PC-3 (cell line): Measurements from ENCODE around the gene ZBED4. TPM values are rescaled to one million over a fixed set of nuclear protein-coding genes. Genes with fewer than 3 reads are reported as not detected.

Experiments used
- ATAC-seq: fragments of 200-7000 bp; cut with Tn5 transposase; 2 replicates; pipeline ENCODE4 v1.9.1; 2020; ENCODE audit warnings: mild to moderate bottlenecking, moderate library complexity
- BruUV-seq: library from RNA; stranded (reverse); fragments of 400-500 nt; replicated peaks from 2 replicates; lab custom pipeline; 2021; lab: Mats Ljungman, UMichigan
- CTCF ChIA-PET: fragments of 300-600 bp; sonication (Branson Sonifier 250); formaldehyde crosslinking; loops from one replicate; lab custom pipeline; 2022; ENCODE audit warnings: antibody characterized with exemption; lab: Charles Lee
- POLR2A ChIA-PET: fragments of 300-600 bp; sonication (Branson Sonifier 250); formaldehyde crosslinking; loops from one replicate; lab custom pipeline; 2022; ENCODE audit warnings: antibody characterized with exemption; ENCODE audit not compliant: unreplicated experiment; lab: Charles Lee
- DNase-seq: peaks from one replicate; pipeline ENCODE4 v3.0.0-alpha.2; 2015
- H2AFZ ChIP-seq: fragments of 300-600 bp; sonication (generic); 2 replicates; pipeline ENCODE4 v1.6.0; 2016; ENCODE audit warnings: antibody characterized with exemption, low read length
- H3F3A ChIP-seq: fragments of 300-600 bp; sonication (generic); one replicate; pipeline ENCODE4 v1.6.0; 2017; ENCODE audit warnings: antibody characterized with exemption, low read length, control low read depth, mild to moderate bottlenecking; ENCODE audit not compliant: unreplicated experiment
- H3K27ac ChIP-seq: fragments of 300-600 bp; sonication (generic); 2 replicates; pipeline ENCODE4 v1.5.1; 2016; ENCODE audit warnings: mild to moderate bottlenecking, low read length
- H3K27me3 ChIP-seq: fragments of 300-600 bp; sonication (generic); 2 replicates; pipeline ENCODE4 v1.6.1; 2016; ENCODE audit warnings: low read length, mixed read lengths
- H3K36me3 ChIP-seq: fragments of 300-600 bp; sonication (generic); 2 replicates; pipeline ENCODE4 v1.6.1; 2016; ENCODE audit warnings: low read depth, mixed run types, low read length, mixed read lengths
- H3K4me1 ChIP-seq: fragments of 300-600 bp; sonication (generic); 2 replicates; pipeline ENCODE4 v1.5.1; 2016; ENCODE audit warnings: low read length; ENCODE audit not compliant: insufficient read depth
- H3K4me2 ChIP-seq: fragments of 300-600 bp; sonication (generic); 2 replicates; pipeline ENCODE4 v1.6.0; 2016; ENCODE audit warnings: low read length
- H3K4me3 ChIP-seq: fragments of 300-600 bp; sonication (generic); 2 replicates; pipeline ENCODE4 v1.5.1; 2016; ENCODE audit warnings: mild to moderate bottlenecking, low read length, mixed read lengths
- H3K79me2 ChIP-seq: fragments of 300-600 bp; sonication (generic); 2 replicates; pipeline ENCODE4 v1.6.1; 2017; ENCODE audit warnings: low read length, mixed read lengths
- H3K9ac ChIP-seq: fragments of 300-600 bp; sonication (generic); 2 replicates; pipeline ENCODE4 v1.6.0; 2016; ENCODE audit warnings: mild to moderate bottlenecking, low read length
- H3K9me2 ChIP-seq: fragments of 300-600 bp; sonication (generic); replicated peaks from 2 replicates; pipeline ENCODE4 v1.6.1; 2016; ENCODE audit warnings: mixed run types, low read length, mixed read lengths
- H3K9me3 ChIP-seq: fragments of 300-600 bp; sonication (generic); 2 replicates; pipeline ENCODE4 v1.6.1; 2016; ENCODE audit warnings: low read length, mixed read lengths
- H4K20me1 ChIP-seq: fragments of 300-600 bp; sonication (generic); 2 replicates; pipeline ENCODE4 v1.6.1; 2016; ENCODE audit warnings: low read length, mixed read lengths
- CTCF ChIP-seq: fragments of 300-600 bp; sonication (generic); conservative IDR thresholded peaks from 2 replicates; pipeline ENCODE4 v1.5.1; 2017; ENCODE audit warnings: antibody characterized with exemption, low read depth, mild to moderate bottlenecking, low read length
- EZH2 ChIP-seq: fragments of 300-600 bp; sonication (generic); IDR thresholded peaks from one replicate; pipeline ENCODE4 v1.6.1; 2017; ENCODE audit warnings: antibody characterized with exemption, mild to moderate bottlenecking, low read length; ENCODE audit not compliant: unreplicated experiment
- EZH2phosphoT487 ChIP-seq: fragments of 300-600 bp; sonication (generic); IDR thresholded peaks from 2 replicates; pipeline ENCODE4 v1.6.1; 2018; ENCODE audit warnings: mild to moderate bottlenecking, antibody characterized with exemption, low read length, borderline replicate concordance
- intact Hi-C: fragments of 100-400 bp; cut with micrococcal nuclease; formaldehyde crosslinking; loops from 2 replicates; pipeline ENCODE4 v1.9.0; 2023
- total RNA-seq: library from RNA; depleted of rRNA; stranded (reverse); fragments of >200 nt; gene quantifications from 2 replicates; pipeline ENCODE4 v1.2.3, GENCODE V29; 2014

ZBED4 gene
- total RNA-seq, 1 experiment from 2014 or later, result 11.5 TPM

GRCh38 chr22:49882519-49883293, 29.1 kb downstream of the ZBED4 start:
- no peak for ATAC-seq
- Histone ChIP-seq H3K4me3 (no peak overlapping the region), H2AFZ (no peak overlapping the region), H3K4me1 (no peaks in the 10 kb centered on the region), H3K9ac (no peak overlapping the region), H4K20me1 (no peaks in the 10 kb centered on the region), H3K4me2 (no peak overlapping the region), H3K79me2 (peaks cover 26% of the 10 kb centered on the region), H3K36me3 (no peaks in the 10 kb centered on the region; the same call in none of the 2 replicates), H3K27me3 (no peaks in the 10 kb centered on the region), H3F3A (no peaks in the 10 kb centered on the region), H3K9me3 (no peaks in the 10 kb centered on the region), H3K27ac (no peak overlapping the region), H3K9me2 (no peaks in the 10 kb centered on the region)
- ChIA-PET CTCF (no interaction called here), POLR2A (no interaction called here)
- no peak for TF ChIP-seq CTCF
- no peak for TF ChIP-seq EZH2
- no peak for TF ChIP-seq EZH2phosphoT487
- no TSS peak for BruUV-seq
- intact Hi-C loops, result no loop called here
- DNase-seq, result no peak

GRCh38 chr22:49883294-49883640, 29.6 kb downstream of the ZBED4 start:
- H3K9ac ChIP-seq, result no peak overlapping the region
- ATAC-seq, result no peak
- no peaks in the 10 kb centered on the region for H3K4me1 ChIP-seq
- no TSS peak for BruUV-seq
- no peak for DNase-seq
- no peaks in the 10 kb centered on the region for H3K27me3 ChIP-seq
- H3F3A ChIP-seq, result no peaks in the 10 kb centered on the region
- no peak overlapping the region for H3K27ac ChIP-seq
- H3K9me3 ChIP-seq, result no peaks in the 10 kb centered on the region
- H3K36me3 ChIP-seq, result no peaks in the 10 kb centered on the region; the same call in none of the 2 replicates
- TF ChIP-seq CTCF (no peak), EZH2 (no peak), EZH2phosphoT487 (no peak)
- peaks cover 25% of the 10 kb centered on the region for H3K79me2 ChIP-seq
- H4K20me1 ChIP-seq, result no peaks in the 10 kb centered on the region
- ChIA-PET POLR2A (no interaction called here), CTCF (no interaction called here)
- H2AFZ ChIP-seq, result no peak overlapping the region
- no peak overlapping the region for H3K4me3 ChIP-seq
- intact Hi-C loops, result no loop called here
- H3K9me2 ChIP-seq, result no peaks in the 10 kb centered on the region
- H3K4me2 ChIP-seq, result no peak overlapping the region

- H4K20me1 ChIP-seq, result no peaks in the 10 kb centered on the region
- intact Hi-C loops, result no loop called here
- H3K9ac ChIP-seq, result no peak overlapping the region
- H2AFZ ChIP-seq, result no peak overlapping the region
- H3K79me2 ChIP-seq, result peaks cover 25% of the 10 kb centered on the region
- no peaks in the 10 kb centered on the region for H3K27me3 ChIP-seq
- ATAC-seq, result no peak
- no peak for DNase-seq
- no peaks in the 10 kb centered on the region for H3K9me2 ChIP-seq
- no peak for TF ChIP-seq EZH2
- no peak for TF ChIP-seq CTCF
- TF ChIP-seq EZH2phosphoT487, result no peak
- H3K27ac ChIP-seq, result no peak overlapping the region
- no peak overlapping the region for H3K4me2 ChIP-seq
- BruUV-seq, result no TSS peak
- no peaks in the 10 kb centered on the region; the same call in none of the 2 replicates for H3K36me3 ChIP-seq
- ChIA-PET CTCF (no interaction called here), POLR2A (no interaction called here)
- H3K9me3 ChIP-seq, result no peaks in the 10 kb centered on the region
- no peaks in the 10 kb centered on the region for H3K4me1 ChIP-seq
- H3F3A ChIP-seq, result no peaks in the 10 kb centered on the region
- no peak overlapping the region for H3K4me3 ChIP-seq
These were observed 30.4 kb downstream of the ZBED4 start for GRCh38 chr22:49884075-49884474.
